Kidney (tissue), 14 donors: ENCODE measurements around the gene CSF1. TPM values are rescaled to one million over a fixed set of nuclear protein-coding genes. Genes with fewer than 3 reads are reported as not detected.

ENCODE experiments used
- DNase-seq, 5 donors: peaks; one replicate each; pipeline ENCODE4 v3.0.0-alpha.2; 2013 to 2020
- FAIRE-seq: peaks from 2 replicates; lab custom pipeline; 2012; peaks lifted over from hg19 to GRCh38; lab: Jason Lieb, UNC
- H3K27ac ChIP-seq, 2 donors: one replicate each; pipeline ENCODE4 v1.7.0; 2013; ENCODE audit warnings: low read depth in 2 of 2, low read length in 2 of 2, inconsistent platforms in 1 of 2
- H3K27me3 ChIP-seq: one replicate; pipeline ENCODE4 v1.7.1; 2013; ENCODE audit warnings: low read length, inconsistent platforms; ENCODE audit not compliant: control insufficient read depth, insufficient read depth
- H3K36me3 ChIP-seq, 3 donors: one replicate each; pipeline versions ENCODE4 v1.7.0 to v1.7.1; 2013; ENCODE audit warnings: low read length in 3 of 3, control low read depth in 1 of 3, inconsistent platforms in 1 of 3; ENCODE audit not compliant: insufficient read depth in 3 of 3, control insufficient read depth in 2 of 3
- H3K4me1 ChIP-seq, 3 donors: one replicate each; pipeline versions ENCODE4 v1.7.0 to v1.7.1; 2013; ENCODE audit warnings: low read length in 3 of 3, inconsistent platforms in 1 of 3, low read depth in 1 of 3; ENCODE audit not compliant: control insufficient read depth in 2 of 3, insufficient read depth in 2 of 3
- H3K4me3 ChIP-seq, 3 donors: one replicate each; pipeline versions ENCODE4 v1.7.0 to v1.8.1; 2013; ENCODE audit warnings: low read length in 3 of 3, control low read depth in 1 of 3, inconsistent platforms in 1 of 3
- H3K9ac ChIP-seq, 3 donors: one replicate each; pipeline versions ENCODE4 v1.7.0 to v1.7.1; 2013; ENCODE audit warnings: low read length in 3 of 3, control low read depth in 1 of 3, inconsistent platforms in 1 of 3
- H3K9me3 ChIP-seq, 3 donors: one replicate each; pipeline versions ENCODE4 v1.7.0 to v1.7.1; 2013; ENCODE audit warnings: low read length in 3 of 3, control low read depth in 1 of 3, inconsistent platforms in 1 of 3; ENCODE audit not compliant: control insufficient read depth in 2 of 3, insufficient read depth in 1 of 3
- CTCF ChIP-seq: IDR thresholded peaks from 3 replicates; pipeline ENCODE4 v1.5.1; 2012; ENCODE audit warnings: mild to moderate bottlenecking, moderate library complexity, borderline replicate concordance; ENCODE audit not compliant: insufficient read depth; ENCODE audit errors: extremely low read depth
- intact Hi-C: fragments of 100-400 bp; cut with DNase I; formaldehyde crosslinking; loops from one replicate; pipeline ENCODE4 v1.11.1; 2022
- polyA plus RNA-seq: library from polyadenylated mRNA; stranded (reverse); fragments of 350-450 nt; fragmentation: Illumina TruSeq; extraction: RNeasy Lipid Tissue Mini Kit (QIAGEN cat#74804); gene quantifications from one replicate; pipeline ENCODE4 v1.2.3, GENCODE V29; 2014; ENCODE audit warnings: low read depth, low replicate concordance; ENCODE audit not compliant: insufficient read depth
- total RNA-seq: library from RNA; stranded (reverse); fragmentation: NEBNext Ultra II Directional; extraction: Animal tissue kit (Norgen Biotek cat#: 25700); gene quantifications from one replicate; pipeline ENCODE4 v1.2.1, GENCODE V29; 2021
- donor health status: control.
- donor health status: control.
- donor health status: control.
- donor health status: control.
- donor health status: control.
- donor health status: DM: yes; HTN: yes; CAD: no.
- donor health status: Normal renal cell carcinoma (clear cell type).

The CSF1 gene
- total and polyA plus RNA-seq, 2 donors from 2014 or later, result 11.1 to 33.8 TPM

- no peak overlapping the region for H3K9ac ChIP-seq
- H3K27ac ChIP-seq, result peak overlapping the region; percentile 71 to 81
- TF ChIP-seq CTCF, result no peak
- FAIRE-seq, result no peak
- H3K36me3 ChIP-seq, result peaks cover 0 to 3% (median 2%) of the 10 kb centered on the region in 3 donors
- peaks cover 0 to 40% (median 35%) of the 10 kb centered on the region in 3 donors for H3K4me1 ChIP-seq
- H3K4me3 ChIP-seq, result no peak overlapping the region
- no peaks in the 10 kb centered on the region for H3K27me3 ChIP-seq
- no peaks in the 10 kb centered on the region for H3K9me3 ChIP-seq
- intact Hi-C loops, result no loop called here
- DNase-seq, result peak in 4 of 5 donors; percentile 36 to 94 (median 50)
These were observed 17.3 kb downstream of the CSF1 start for GRCh38 chr1:109927911-109928321.

- H3K9me3 ChIP-seq, result no peaks in the 10 kb centered on the region
- DNase-seq (peak in 3 of 5 donors; percentile 34 to 85 (median 45)), FAIRE-seq (no peak)
- H3K4me1 ChIP-seq, result peaks cover 0 to 40% (median 36%) of the 10 kb centered on the region in 3 donors
- H3K4me3 ChIP-seq, result no peak overlapping the region
- intact Hi-C loops, result no loop called here
- TF ChIP-seq CTCF, result no peak
- H3K27me3 ChIP-seq, result no peaks in the 10 kb centered on the region
- peaks cover 0 to 3% (median 2%) of the 10 kb centered on the region in 3 donors for H3K36me3 ChIP-seq
- H3K9ac ChIP-seq, result peak overlapping the region in 1 of 3 donors; percentile 47
- peak overlapping the region; percentile 71 to 75 for H3K27ac ChIP-seq
These were observed 18.0 kb downstream of the CSF1 start for GRCh38 chr1:109928591-109929111.

GRCh38 chr1:109929170-109929569, 18.5 kb downstream of the CSF1 start:
- Histone ChIP-seq H3K4me1 (peaks cover 0 to 45% (median 39%) of the 10 kb centered on the region in 3 donors), H3K9me3 (no peaks in the 10 kb centered on the region), H3K27ac (peak overlapping the region in 1 of 2 donors; percentile 75), H3K27me3 (no peaks in the 10 kb centered on the region), H3K4me3 (no peak overlapping the region), H3K36me3 (peaks cover 0 to 3% (median 2%) of the 10 kb centered on the region in 3 donors), H3K9ac (no peak overlapping the region)
- DNase-seq, result no peak
- no peak for FAIRE-seq
- intact Hi-C loops, result no loop called here
- no peak for TF ChIP-seq CTCF
